ENCODE data around the gene ZNF638.
"Not testable (repeated sequence)": the region's sequence is repeated elsewhere in the genome, so short reads cannot be mapped to it uniquely, and the experiment has no call there.

GRCh38 chr2:71416866-71417265 is 85.3 kb downstream of the ZNF638 start:
- TF ChIP-seq, protein P1, sequence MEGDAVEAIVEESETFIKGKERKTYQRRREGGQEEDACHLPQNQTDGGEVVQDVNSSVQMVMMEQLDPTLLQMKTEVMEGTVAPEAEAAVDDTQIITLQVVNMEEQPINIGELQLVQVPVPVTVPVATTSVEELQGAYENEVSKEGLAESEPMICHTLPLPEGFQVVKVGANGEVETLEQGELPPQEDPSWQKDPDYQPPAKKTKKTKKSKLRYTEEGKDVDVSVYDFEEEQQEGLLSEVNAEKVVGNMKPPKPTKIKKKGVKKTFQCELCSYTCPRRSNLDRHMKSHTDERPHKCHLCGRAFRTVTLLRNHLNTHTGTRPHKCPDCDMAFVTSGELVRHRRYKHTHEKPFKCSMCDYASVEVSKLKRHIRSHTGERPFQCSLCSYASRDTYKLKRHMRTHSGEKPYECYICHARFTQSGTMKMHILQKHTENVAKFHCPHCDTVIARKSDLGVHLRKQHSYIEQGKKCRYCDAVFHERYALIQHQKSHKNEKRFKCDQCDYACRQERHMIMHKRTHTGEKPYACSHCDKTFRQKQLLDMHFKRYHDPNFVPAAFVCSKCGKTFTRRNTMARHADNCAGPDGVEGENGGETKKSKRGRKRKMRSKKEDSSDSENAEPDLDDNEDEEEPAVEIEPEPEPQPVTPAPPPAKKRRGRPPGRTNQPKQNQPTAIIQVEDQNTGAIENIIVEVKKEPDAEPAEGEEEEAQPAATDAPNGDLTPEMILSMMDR (IDR thresholded peaks at IDR 0.05; ENCODE audit: extremely low read depth in 1 of 2, insufficient read depth in 1 of 2, low read depth in 1 of 2, low read length in 2 of 2) = not testable (repeated sequence)
- not testable (repeated sequence) for TF ChIP-seq EZH2 (IDR thresholded peaks at IDR 0.05; ENCODE audit: borderline replicate concordance, low read depth, low read length, severe bottlenecking); POLR2AphosphoS5 (IDR thresholded peaks at IDR 0.05; ENCODE audit: insufficient read depth, low read depth, low read length); POLR2A (IDR thresholded peaks at IDR 0.05; ENCODE audit: low read depth, low read length)

All from endothelial cell of umbilical vein (primary cell).